Neutrophil (primary cell): ENCODE measurements around the gene B3GALT4.
A peak's percentile ranks its signal among the peaks of the same experiment; 100 is the strongest.

Source experiments
- H3K27ac ChIP-seq: fragments of 200-600 bp; sonication (generic); 2 replicates; pipeline ENCODE4 v1.5.1; 2016; ENCODE audit warnings: mild to moderate bottlenecking, moderate library complexity
- H3K27me3 ChIP-seq: fragments of 200-600 bp; sonication (generic); 2 replicates; pipeline ENCODE4 v1.6.0; 2016; ENCODE audit warnings: mild to moderate bottlenecking
- H3K36me3 ChIP-seq: fragments of 200-600 bp; sonication (generic); 2 replicates; pipeline ENCODE4 v1.5.1; 2017
- H3K4me1 ChIP-seq, 2 experiments: fragments of 200-600 bp in 1 of 2; sonication (generic) in 1 of 2; 1 replicate in 1 of 2; 2 replicates in 1 of 2; pipeline versions ENCODE4 v1.5.1 to v1.6.1; 2013 to 2016; ENCODE audit warnings: low read depth in 1 of 2, low read length in 1 of 2, mild to moderate bottlenecking in 1 of 2, moderate library complexity in 1 of 2; ENCODE audit not compliant: control insufficient read depth in 1 of 2, insufficient read depth in 1 of 2
- H3K4me3 ChIP-seq, 2 experiments: fragments of 200-600 bp in 1 of 2; sonication (generic) in 1 of 2; 1 replicate in 1 of 2; 2 replicates in 1 of 2; pipeline ENCODE4 v1.5.1; 2013 to 2016; ENCODE audit warnings: low read depth in 1 of 2, low read length in 1 of 2, mild to moderate bottlenecking in 1 of 2, moderate library complexity in 1 of 2
- H3K9me3 ChIP-seq: fragments of 200-600 bp; sonication (generic); 2 replicates; pipeline ENCODE4 v1.5.1; 2016
- TF ChIP-seq, protein P1 (sequence below): fragments of 200-600 bp; sonication (generic); IDR thresholded peaks from 2 replicates; pipeline ENCODE4 v1.5.1; 2016; ENCODE audit warnings: antibody characterized with exemption

Gene B3GALT4

DNA sequence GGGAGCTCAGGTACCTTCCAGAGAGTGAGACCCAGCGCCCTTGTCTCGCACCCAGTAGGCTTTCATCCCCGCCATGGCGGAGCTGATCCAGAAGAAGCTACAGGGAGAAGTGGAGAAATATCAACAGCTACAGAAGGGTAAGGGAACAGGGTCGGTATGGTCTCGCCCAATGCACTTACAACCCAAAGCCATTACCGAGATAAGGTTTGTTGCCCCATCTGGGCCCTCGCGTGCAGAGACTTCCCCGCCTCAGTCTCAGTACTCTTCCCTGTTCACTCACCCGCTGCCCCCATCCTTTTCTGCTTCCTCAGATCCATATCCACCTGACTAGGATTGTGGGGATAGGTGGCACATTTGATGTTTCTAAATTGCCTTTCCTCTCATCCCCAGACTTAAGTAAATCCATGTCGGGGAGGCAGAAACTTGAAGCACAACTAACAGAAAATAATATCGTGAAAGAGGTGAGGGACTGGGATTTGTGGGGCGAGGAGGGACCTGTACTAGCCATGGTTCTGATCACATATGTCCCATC is 12.9 kb downstream of the B3GALT4 start:
- TF ChIP-seq, protein P1, sequence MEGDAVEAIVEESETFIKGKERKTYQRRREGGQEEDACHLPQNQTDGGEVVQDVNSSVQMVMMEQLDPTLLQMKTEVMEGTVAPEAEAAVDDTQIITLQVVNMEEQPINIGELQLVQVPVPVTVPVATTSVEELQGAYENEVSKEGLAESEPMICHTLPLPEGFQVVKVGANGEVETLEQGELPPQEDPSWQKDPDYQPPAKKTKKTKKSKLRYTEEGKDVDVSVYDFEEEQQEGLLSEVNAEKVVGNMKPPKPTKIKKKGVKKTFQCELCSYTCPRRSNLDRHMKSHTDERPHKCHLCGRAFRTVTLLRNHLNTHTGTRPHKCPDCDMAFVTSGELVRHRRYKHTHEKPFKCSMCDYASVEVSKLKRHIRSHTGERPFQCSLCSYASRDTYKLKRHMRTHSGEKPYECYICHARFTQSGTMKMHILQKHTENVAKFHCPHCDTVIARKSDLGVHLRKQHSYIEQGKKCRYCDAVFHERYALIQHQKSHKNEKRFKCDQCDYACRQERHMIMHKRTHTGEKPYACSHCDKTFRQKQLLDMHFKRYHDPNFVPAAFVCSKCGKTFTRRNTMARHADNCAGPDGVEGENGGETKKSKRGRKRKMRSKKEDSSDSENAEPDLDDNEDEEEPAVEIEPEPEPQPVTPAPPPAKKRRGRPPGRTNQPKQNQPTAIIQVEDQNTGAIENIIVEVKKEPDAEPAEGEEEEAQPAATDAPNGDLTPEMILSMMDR: no peak
- Histone ChIP-seq H3K27me3 (no peaks in the 10 kb centered on the region), H3K36me3 (peaks cover 40% of the 10 kb centered on the region), H3K4me3 (peak overlapping the region; percentile 98 to 99), H3K9me3 (no peaks in the 10 kb centered on the region), H3K4me1 (peaks cover 23 to 27% of the 10 kb centered on the region in 2 experiments), H3K27ac (peak overlapping the region; percentile 78)

DNA sequence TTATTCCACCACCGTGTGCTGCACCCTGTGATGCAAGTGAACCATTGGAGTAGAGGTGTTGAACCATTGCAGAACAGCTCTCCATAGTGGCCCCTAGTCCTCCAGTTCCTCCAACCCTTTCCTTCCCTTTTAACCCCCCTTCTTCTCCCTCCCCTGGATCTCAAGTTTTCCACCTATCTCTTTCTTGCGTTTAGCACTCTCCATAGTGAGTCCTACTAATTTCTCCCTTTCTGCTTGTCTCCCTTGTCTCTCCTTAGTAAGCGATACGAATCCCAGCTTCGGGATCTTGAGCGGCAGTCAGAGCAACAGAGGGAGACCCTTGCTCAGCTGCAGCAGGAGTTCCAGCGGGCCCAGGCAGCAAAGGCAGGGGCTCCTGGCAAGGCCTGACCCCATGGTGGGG is 13.5 kb downstream of the B3GALT4 start:
- peak overlapping the region in 1 of 2 experiments; percentile 98 for H3K4me3 ChIP-seq
- TF ChIP-seq, protein P1: no peak
- H3K27me3 ChIP-seq: no peaks in the 10 kb centered on the region
- H3K9me3 ChIP-seq: no peaks in the 10 kb centered on the region
- H3K4me1 ChIP-seq: peaks cover 23 to 27% of the 10 kb centered on the region in 2 experiments
- H3K36me3 ChIP-seq: peaks cover 46% of the 10 kb centered on the region
- H3K27ac ChIP-seq: peak overlapping the region; percentile 78

DNA sequence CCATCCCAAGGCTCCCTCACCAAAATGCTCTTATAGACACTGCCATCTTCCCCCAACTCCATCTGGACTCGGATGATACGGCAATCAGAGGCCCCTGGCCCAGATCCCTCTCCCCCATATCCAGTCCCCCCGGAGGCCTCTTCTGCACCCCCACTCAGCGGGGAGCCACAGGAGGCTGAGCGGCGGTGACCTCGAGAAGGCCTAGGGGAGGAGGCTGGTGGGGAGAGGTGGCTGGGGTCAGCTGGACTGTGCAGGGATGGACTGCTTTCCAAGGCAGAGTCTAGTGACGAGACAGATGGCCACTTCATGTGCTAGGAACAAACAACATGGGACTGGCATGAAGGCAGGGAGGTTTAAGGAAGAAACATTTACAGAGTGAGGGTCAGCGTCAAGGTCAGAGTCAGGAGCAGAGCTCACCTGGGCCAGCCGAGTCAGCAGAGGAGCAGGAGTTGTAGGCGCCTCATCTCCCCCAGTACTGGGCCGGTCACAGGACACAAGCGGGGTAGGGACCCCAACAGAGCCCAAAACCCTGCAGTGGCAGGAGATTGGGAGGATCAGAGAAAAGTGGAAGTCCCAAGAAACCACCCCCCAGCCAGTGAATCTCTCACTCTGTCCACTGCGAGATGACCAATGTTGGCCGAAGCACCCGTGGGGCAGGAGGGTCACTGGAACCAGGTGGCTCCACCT is 16.2 kb downstream of the B3GALT4 start:
- TF ChIP-seq, protein P1: no peak
- H3K27me3 ChIP-seq: no peaks in the 10 kb centered on the region
- peaks cover 65% of the 10 kb centered on the region for H3K36me3 ChIP-seq
- H3K9me3 ChIP-seq: no peaks in the 10 kb centered on the region
- H3K4me3 ChIP-seq: no peak overlapping the region
- peak overlapping the region; percentile 50 for H3K27ac ChIP-seq
- H3K4me1 ChIP-seq: peaks cover 36 to 39% of the 10 kb centered on the region in 2 experiments

DNA sequence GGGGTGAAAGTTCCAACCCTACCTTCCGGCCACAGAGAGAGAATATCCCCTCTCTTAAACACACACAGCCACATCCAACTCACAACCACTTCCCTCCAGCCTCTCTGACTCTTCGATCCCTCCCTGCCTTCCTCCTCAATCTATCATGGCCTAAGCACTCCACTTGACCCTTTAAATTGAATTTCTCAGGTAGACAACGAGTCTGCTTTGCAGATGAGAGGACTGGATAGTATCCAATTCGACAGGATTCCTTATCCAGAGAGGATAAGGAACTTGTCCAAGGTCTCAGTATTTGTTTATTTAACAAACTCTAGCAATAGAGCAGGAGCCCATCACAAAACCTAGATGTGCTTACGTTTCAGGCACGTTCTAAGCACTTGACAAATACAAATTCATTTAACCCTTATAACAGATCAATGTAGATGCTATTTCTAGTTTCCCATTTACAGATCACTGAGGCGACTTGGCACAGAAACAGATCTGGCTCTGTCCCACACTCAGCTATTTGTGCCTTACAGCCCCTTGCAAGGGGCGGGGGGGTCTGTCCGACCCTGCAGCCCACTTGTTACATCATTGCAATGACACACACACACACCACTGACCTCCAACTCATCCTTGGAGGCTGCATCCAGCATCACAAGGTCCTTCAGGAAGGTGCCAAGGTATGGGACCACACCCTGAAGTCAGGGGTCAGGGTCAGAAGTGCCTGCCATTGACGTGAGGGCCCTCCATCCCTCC is 17.3 kb downstream of the B3GALT4 start:
- TF ChIP-seq, protein P1: no peak
- Histone ChIP-seq H3K36me3 (peaks cover 65% of the 10 kb centered on the region), H3K9me3 (no peaks in the 10 kb centered on the region), H3K27ac (no peak overlapping the region), H3K4me3 (no peak overlapping the region), H3K4me1 (peaks cover 30 to 33% of the 10 kb centered on the region in 2 experiments), H3K27me3 (no peaks in the 10 kb centered on the region)

DNA sequence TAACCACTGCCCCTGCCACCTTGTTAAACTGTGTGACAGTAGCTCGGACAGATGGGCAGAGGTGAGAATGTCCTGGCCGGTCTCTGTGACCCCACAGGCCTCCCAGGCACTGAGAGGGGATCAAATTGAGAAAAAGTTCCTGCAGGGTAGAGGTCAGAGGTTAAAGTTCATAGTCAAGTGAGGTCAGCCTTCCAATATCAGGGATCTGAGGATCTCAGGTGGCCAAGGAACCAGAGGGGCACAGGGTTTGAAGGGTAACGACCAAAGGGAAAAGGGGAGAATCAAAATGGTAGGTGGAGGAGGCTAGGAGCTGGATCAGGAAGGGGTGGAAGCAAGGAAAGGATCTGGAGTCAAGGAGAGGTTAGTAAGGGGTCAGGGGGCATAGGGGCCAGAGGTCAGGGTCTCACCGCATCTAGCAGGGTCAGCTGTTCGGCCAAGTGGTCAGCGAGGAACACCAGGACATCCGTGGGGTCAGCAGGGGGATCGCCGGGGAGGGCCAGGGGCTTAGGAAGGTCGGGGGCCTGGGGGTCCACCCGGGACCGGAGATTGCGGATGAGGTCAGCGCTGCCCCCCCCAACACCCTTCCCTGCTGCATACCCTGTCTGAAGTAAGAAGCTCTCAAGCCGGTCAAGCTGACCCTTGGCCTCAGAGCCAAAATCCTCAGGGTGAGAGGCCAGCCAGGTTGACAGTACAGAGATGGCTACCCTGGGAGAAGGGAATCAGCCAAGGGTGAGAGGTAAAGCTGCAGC is 18.9 kb downstream of the B3GALT4 start:
- Histone ChIP-seq H3K9me3 (no peaks in the 10 kb centered on the region), H3K36me3 (peaks cover 75% of the 10 kb centered on the region), H3K27ac (peak overlapping the region; percentile 98), H3K4me3 (no peak overlapping the region), H3K4me1 (peaks cover 29 to 33% of the 10 kb centered on the region in 2 experiments), H3K27me3 (no peaks in the 10 kb centered on the region)
- TF ChIP-seq, protein P1: no peak
